Measurements from ENCODE around the gene LTK. TPM values are rescaled to one million over a fixed set of nuclear protein-coding genes. Genes with fewer than 3 reads are reported as not detected.

Gene LTK
- total RNA-seq, 1 experiment from 2014 or later: 9.2 TPM

DNA sequence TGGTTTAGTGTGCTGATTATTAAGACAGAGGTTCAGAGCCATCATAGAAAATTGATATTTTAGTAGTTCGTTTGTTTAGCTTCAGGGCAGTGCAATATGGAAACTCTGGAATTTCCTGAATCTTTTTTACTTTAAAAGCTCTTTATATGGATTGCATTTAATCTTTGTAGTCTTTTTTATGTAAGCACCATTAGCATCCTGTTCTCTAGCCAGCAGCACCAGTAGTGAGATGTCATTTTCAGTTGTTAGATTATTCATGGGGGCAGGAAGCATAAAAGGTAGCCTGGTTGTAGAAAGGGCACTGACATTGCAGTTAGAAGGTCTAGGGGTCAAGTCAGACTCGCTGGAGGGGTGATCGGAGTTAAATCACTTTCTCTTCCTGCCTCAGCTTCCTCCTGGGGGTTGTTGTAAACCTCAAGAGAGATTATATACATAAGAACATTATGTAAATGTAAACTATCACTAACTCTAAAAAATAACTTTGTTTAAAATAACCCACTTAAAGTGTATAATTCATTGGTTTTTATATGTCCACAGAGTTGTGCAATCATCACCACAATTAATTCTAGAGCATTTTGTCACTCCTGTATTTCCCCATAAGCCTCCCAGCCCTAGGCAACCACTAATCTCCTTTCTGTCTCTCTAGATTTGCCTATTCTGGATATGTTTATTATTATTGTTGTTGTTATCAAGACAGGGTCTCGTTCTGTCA, 51.4 kb downstream of the LTK start:
- Histone ChIP-seq H3K9ac (ENCODE audit: low read length) (no peak overlapping the region), H3K27ac (ENCODE audit: low read depth, low read length) (no peak overlapping the region), H2AFZ (ENCODE audit: low read depth, low read length, poor library complexity, severe bottlenecking) (no peak overlapping the region), H3K4me2 (ENCODE audit: low read length) (no peak overlapping the region), H3K9me3 (ENCODE audit: control insufficient read depth in 1 of 2, insufficient read depth in 1 of 2, low read depth in 1 of 2, low read length in 2 of 2) (no peaks in the 10 kb centered on the region), H3K4me1 (ENCODE audit: control insufficient read depth in 1 of 2, insufficient read depth in 2 of 2, low read length in 2 of 2) (no peaks in the 10 kb centered on the region), H3K79me2 (ENCODE audit: insufficient read depth, low read length) (peaks cover 6% of the 10 kb centered on the region; the same call in 1 of the 2 replicates), H4K20me1 (ENCODE audit: insufficient read depth) (no peaks in the 10 kb centered on the region), H3K4me3 (replicated peaks in 1 of 2; ENCODE audit: low read depth in 1 of 2, low read length in 2 of 2) (no peak overlapping the region), H3K9me2 (ENCODE audit: insufficient read depth) (no peaks in the 10 kb centered on the region), H3K27me3 (ENCODE audit: insufficient read depth, low read length) (no peaks in the 10 kb centered on the region), H3K36me3 (ENCODE audit: control insufficient read depth in 1 of 2, insufficient read depth in 2 of 2, low read length in 2 of 2) (peaks cover 9 to 25% of the 10 kb centered on the region in 2 experiments)
- TF ChIP-seq RAD21 (IDR thresholded peaks at IDR 0.05; ENCODE audit: low read depth) (no peak), POLR2AphosphoS5 (IDR thresholded peaks at IDR 0.05; ENCODE audit: low read depth, low read length) (no peak), ZFX (IDR thresholded peaks at IDR 0.05) (no peak), EGR1 (IDR thresholded peaks at IDR 0.05; ENCODE audit: low read depth) (no peak), FOSL1 (IDR thresholded peaks at IDR 0.05; ENCODE audit: low read depth) (no peak), YY1 (IDR thresholded peaks at IDR 0.05; ENCODE audit: extremely low read depth, insufficient replicate concordance, low read depth, low read length) (no peak), ELF1 (IDR thresholded peaks at IDR 0.05; ENCODE audit: borderline replicate concordance, low read depth) (no peak), SRF (IDR thresholded peaks at IDR 0.05; ENCODE audit: low read depth) (no peak), CBX3 (IDR thresholded peaks at IDR 0.05; ENCODE audit: low read depth) (no peak), TCF7L2 (IDR thresholded peaks at IDR 0.05; ENCODE audit: borderline replicate concordance, extremely low read depth, insufficient read depth, insufficient read length) (no peak)
- TF ChIP-seq, protein P1, sequence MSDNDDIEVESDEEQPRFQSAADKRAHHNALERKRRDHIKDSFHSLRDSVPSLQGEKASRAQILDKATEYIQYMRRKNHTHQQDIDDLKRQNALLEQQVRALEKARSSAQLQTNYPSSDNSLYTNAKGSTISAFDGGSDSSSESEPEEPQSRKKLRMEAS (IDR thresholded peaks at IDR 0.05): no peak
- TF ChIP-seq, protein P2, sequence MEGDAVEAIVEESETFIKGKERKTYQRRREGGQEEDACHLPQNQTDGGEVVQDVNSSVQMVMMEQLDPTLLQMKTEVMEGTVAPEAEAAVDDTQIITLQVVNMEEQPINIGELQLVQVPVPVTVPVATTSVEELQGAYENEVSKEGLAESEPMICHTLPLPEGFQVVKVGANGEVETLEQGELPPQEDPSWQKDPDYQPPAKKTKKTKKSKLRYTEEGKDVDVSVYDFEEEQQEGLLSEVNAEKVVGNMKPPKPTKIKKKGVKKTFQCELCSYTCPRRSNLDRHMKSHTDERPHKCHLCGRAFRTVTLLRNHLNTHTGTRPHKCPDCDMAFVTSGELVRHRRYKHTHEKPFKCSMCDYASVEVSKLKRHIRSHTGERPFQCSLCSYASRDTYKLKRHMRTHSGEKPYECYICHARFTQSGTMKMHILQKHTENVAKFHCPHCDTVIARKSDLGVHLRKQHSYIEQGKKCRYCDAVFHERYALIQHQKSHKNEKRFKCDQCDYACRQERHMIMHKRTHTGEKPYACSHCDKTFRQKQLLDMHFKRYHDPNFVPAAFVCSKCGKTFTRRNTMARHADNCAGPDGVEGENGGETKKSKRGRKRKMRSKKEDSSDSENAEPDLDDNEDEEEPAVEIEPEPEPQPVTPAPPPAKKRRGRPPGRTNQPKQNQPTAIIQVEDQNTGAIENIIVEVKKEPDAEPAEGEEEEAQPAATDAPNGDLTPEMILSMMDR (IDR thresholded peaks at IDR 0.05 in 2 of 3, conservative IDR thresholded peaks at IDR 0.05 in 1 of 3; ENCODE audit: borderline replicate concordance in 1 of 3, insufficient read depth in 1 of 3, low read depth in 2 of 3, low read length in 2 of 3): no peak
- no peak for ATAC-seq
- intact Hi-C loops (cut with micrococcal nuclease): no loop called here
- no TSS peak for BruUV-seq (replicated peaks)
- POLR2A ChIA-PET: no interaction called here
- no peak for DNase-seq (ENCODE audit: low read depth, low spot score)
- RAD21 ChIA-PET (ENCODE audit: low non-redundant PET in 1 of 2, low total read pairs in 2 of 2, uncharacterized antibody in 2 of 2, unreplicated experiment in 2 of 2): no interaction called here
- CTCF ChIA-PET: no interaction called here

Other genes starting within 250 kb of the LTK start
- 19.7 TPM for gene OIP5, start 181.2 kb downstream of the LTK start, total RNA-seq (2021; ENCODE audit: unreplicated experiment)
- gene NUSAP1, start 180.9 kb downstream of the LTK start, total RNA-seq (2021; ENCODE audit: unreplicated experiment): 146 TPM
- gene NDUFAF1, start 111.3 kb downstream of the LTK start, total RNA-seq (2021; ENCODE audit: unreplicated experiment): 17.1 TPM
- 27.5 TPM for gene RTF1, start 96.7 kb downstream of the LTK start, total RNA-seq (2021; ENCODE audit: unreplicated experiment)
- 10.8 TPM for gene ITPKA, start 20.0 kb downstream of the LTK start, total RNA-seq (2021; ENCODE audit: unreplicated experiment)
- 46.4 TPM for gene RPAP1, start 30.4 kb upstream of the LTK start, total RNA-seq (2021; ENCODE audit: unreplicated experiment)
- 34.6 TPM for gene TYRO3, start 45.4 kb upstream of the LTK start, total RNA-seq (2021; ENCODE audit: unreplicated experiment)
- gene MGA, start 146.6 kb upstream of the LTK start, total RNA-seq (2021; ENCODE audit: unreplicated experiment): 28.9 TPM

Data from HCT116 (cell line).